Measurements from ENCODE around the gene SURF6. TPM values are rescaled to one million over a fixed set of nuclear protein-coding genes. Genes with fewer than 3 reads are reported as not detected.
A peak's percentile ranks its signal among the peaks of the same experiment; 100 is the strongest.
"Not testable (repeated sequence)": the region's sequence is repeated elsewhere in the genome, so short reads cannot be mapped to it uniquely, and the experiment has no call there.

SURF6 gene
- total RNA-seq, result 13.0 and 15.0 TPM in 2 replicates

DNA sequence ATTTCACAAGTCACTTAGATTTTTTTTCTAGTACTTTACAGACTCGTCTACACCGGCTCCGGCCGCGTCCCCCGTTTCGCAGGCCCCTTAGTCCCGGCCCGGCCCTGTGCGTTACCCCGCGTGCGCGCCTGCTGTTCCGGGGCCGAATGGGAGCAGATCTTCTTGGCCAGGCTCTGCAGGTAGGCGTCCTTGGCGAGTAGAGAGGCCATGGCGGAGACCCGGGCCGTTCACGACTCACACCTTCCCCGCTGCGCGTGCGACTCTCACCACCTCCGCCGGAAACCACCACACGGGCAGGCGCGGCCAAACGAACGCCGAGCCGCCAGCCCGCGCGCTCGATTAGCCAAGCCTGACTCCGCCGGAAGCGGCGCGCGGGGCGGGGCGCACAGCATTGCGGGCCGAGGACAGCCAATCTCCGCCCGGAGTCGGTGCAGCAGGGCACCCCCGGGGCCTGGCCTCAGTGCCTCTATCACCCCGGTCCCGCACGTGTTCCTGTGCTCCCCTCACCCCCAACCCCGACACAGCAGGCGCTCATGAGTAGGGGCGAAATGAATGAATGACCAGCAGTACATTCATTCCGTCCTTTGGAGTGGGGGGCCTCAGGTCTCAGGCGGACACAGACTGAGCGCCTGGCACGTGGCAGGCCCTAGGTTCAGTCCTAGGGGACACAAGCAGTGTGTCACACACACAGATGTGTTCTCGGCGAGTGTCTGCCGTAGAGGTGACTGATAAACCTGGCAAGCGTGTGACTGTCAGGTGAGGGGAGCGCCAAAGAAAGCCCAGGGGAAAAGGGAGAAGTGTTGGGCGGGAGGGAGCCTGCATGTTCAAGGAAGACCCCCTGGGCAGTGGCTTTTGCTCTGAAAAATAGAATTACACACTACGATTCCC is at the start of gene SURF6:
Gene SURF6, minus strand, starts transcription at position 265 of the 888 bp plus-strand sequence. Its CDS starts 56 bp downstream, at position 209.
- DNase-seq, result peak; percentile 94

DNA sequence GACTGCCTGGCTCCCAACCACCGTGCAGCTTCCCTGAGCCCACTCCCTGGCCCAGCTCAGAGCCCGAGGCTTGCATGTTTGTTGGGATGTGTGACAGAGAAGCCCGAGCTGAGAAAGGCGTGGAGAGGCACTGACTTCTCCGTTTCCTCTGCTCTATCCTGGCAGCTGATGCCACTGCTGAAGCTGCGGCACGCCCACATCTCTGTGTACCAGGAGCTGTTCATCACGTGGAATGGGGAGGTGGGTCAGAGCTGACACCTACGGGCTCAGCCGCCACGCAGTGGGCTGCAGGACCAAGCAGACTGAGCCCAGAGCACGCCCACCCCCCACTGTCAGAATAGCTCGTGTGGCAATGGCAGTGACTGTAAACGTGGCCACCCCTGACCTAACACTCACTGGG is 49.5 kb upstream of the SURF6 start:
- DNase-seq, result no peak

DNA sequence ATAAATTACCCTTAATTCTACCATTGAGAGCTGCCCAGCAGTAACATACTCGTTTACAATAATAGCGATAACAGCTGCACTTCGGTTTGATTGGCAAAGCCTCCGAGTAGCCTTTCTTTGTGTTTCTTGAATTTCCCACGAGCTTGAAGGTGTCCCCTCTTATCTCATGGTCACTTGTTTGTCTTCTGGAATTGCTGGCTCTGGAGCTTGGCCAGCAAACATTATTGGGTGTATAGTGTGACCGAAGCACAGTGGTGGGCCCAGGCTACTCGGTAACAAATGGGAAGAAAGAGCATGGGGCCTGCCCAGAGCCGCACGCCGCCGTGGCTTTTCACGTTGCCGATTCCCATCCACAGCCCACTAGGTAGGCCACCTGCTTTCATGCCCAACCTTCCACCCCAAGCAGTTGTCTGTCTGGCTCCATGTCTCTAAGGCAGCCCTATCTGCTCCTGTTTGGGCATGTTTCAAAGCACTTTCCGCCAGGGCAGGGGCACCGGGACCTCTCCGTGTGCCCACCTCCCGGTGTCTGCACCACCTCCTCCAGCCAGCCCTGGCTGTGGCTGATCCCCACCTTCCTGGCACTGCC is 48.8 kb upstream of the SURF6 start:
- no peak for DNase-seq

DNA sequence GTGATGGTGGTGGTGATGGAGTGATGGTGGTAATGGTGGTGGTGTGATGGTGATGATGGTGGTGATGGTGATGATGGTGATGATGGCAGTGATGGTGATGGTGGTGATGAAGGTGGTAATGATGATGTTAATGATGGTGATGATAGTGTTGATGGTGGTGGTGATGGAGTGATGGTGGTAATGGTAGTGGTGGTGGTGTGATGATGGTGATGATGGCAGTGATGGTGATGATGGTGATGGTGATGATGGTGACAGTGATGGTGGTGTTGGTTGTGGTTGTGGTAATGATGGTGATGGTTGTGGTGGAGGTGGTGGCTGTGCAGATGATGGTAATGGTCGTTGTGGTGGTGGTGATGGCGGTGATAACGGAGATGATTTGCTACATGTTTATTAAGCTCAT is 47.5 kb upstream of the SURF6 start:
- DNase-seq, result no peak

DNA sequence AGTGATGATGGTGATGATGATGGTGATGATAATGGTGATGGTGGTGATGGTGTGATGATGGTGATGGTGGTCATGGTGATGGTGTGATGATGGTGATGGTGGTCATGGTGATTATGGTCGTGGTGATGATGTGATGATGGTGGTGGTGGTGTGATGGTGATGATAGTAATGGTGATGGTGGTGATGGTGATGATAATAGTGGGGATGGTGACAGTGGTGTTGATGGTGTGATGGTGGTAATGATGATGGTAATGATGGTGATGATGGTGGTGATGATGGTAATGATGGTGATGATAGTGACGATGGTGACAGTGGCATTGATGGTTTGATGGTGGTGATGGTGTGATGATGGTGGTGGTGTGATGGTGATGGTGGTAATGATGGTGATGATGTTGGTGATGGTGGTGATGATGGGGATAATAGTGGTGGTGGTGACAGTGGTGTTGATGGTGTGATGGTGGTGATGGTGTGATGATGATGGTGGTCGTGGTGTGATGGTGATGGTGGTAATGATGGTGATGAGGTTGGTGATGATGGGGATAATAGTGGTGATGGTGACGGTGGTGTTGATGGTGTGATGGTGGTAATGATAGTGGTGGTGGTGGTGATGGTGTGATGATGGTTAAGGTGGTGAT is 46.6 kb upstream of the SURF6 start:
- no peak for DNase-seq

DNA sequence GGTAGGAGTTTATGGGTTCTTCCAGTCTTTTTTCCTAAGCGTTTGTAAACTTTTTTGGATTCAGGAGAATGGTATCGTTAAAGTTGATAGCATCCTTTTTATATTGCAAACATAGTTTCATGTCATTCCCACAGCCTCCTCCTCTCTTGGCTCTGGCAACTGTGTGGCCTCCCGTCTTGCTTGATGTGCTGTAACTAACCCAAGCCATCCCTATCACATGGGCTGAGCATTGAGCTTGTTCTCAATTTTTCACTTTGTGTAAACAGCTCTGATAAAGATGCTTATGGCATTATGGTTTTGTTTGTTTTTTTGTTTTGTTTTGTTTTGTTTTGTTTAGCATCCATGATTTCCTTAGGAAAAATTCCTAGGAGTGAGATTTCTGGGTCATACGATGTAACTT is 44.7 kb upstream of the SURF6 start:
- no peak for DNase-seq

DNA sequence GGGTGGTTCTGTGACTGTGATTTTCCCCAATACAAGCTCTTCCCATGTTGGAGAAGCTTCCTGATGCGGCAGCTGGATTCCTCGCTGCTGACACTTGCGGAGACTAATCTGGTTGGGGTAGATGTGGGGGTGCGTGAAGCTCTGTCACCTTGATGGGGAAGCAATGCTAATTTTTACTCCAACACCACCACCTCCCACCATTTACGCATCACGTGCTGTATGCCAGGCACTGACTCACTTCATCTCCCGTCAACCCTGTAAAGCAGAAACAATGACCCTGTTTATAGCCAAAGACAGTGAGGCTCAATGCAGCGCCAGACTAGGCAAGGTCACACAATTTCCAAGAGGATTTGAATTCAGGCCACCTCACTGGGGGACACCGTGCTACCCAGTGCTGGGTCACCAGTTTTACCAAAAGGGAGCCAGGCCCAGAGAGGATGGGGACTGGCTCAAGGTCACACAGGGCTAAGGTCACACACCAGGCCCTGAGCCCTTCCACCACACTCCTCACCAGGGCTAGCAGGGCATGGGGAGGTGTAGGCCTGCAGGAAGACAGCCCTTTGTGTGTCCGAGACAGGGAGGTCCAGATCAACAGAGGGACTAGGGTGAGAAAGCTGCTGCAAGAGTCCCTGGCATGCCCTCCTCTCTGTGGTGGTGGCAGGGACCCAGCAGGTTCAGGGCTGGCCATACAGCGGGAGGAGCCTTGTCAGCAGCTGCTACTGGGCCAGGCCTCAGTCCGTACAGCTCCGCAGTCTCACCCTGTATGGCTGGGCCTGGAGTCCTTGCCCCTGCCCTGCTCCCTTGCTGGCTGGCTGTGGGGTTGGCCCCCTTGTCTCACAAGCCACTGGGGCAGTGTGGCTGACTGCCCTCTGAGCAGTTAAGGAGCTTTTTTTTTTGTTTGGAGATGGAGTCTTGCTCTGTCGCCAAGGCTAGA is 43.4 kb upstream of the SURF6 start:
- peak; percentile 19 for DNase-seq

DNA sequence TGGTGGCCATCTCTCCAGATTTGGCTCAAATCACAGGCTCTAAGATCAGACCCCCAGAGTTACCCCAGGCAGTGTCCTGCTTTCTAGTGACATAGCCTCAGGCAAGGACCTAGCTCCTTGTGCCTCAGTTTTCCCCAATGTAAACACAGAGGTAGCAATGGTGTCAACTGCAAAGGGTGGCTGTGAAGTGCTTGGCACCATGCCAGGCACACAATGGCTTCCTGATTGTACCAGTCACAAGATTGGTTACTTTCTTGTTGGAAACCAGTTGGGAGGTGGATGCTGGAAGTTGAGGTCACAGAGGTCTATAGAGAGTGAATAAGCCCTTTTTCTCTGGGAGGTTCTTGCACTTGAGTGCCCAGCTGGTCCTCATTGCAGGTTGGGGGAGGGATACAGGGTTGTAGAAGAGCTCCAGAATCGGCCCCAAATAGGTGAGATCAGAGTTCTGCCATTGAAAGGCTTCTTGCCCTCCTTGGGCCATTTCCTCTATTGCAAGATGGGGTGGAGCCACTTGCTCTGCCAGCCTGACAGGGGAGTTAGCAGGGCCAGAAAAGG is 42.5 kb upstream of the SURF6 start:
- peak; percentile 13 for DNase-seq

DNA sequence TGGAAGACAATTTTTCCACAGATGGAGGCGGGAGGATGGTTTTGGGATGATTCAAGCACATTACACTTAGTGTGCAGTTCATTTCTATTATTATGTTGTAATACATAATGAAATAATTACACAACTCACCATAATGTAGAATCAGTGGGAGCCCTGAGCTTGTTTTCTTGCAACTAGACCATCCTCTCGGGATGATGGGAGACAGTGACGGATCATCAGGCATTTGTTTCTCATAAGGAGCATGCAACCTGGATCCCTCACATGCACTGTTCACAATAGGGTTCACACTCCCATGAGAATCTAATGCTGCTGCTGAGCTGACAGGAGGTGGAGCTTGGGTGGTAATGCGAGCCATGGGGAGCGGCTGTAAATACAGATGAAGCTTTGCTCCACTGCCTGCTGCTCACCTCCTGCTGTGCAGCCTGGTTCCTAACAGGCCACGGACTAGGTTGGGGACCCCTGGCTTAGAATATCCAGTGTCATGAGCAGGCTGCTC is 41.8 kb upstream of the SURF6 start:
- DNase-seq, result no peak

DNA sequence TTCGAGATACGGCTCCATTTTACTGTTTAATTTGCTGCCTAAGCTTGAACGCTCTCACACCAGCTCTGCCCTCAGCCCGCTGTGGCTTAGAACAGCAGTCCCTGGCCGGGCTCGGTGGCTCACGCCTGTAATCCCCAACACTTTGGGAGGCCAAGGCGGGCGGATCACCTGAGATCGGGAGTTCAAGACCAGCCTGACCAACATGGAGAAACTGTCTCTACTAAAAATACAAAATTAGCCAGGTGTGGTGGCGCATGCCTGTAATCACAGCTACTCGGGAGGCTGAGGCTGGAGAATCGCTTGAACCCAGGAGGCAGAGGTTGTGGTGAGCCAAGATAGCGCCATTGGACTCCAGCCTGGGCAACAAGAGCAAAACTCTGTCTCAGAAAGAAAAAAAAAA is 41.3 kb upstream of the SURF6 start:
- DNase-seq, result not testable (repeated sequence)

DNA sequence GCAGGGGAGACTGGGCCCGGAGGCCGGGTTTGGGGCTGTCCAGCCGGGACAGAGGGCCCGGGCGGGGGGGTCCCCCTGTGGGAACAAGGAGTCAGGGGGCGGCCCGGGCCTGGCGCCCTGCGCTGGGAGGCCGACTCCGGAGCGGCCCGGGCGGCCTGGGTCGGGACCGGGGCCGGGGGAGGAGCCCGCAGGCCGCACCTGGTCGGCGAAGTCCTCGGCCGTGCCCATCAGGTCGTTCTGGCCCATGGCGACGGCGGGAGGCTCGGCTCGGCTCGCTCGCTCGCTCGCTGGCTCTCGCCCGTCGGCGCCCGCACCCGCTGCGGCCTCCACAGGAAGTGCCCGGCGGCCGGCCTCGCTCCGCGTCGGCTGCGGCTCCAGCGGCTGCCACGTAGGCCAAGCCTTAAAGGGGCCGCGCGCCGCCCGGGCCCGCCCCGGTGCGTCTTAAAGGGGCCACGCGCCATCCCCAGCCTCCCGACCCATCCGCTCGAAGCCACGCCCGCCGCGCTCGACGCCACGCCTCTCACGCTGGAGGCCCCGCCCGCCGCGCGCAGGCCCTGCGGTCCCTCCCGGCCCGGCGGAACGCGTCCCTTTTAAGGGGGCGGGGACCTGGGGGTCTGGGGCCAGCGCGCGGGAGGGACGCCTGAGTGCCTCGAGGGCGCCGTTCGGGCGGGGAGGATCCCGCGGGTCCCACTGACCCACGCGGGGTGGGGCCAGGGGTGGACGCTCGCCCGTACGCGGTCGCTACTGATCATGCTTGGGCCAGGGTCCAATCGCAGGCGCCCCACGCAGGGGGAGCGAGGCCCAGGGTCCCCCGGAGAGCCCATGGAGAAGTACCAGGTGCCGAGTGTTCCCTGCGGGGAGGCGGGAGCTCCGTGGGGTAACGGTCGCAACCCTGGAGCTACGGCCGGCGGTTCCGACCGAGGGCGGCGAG is 40.0 kb upstream of the SURF6 start, which contains the start of the genes STKLD1 and SURF4:
Gene STKLD1, plus strand, starts transcription at position 643 of the 931 bp plus-strand sequence. Its CDS starts 108 bp downstream, at position 751.
Gene SURF4, minus strand, starts transcription at position 337 of the 931 bp plus-strand sequence. Its CDS starts 91 bp downstream, at position 246.
- peak; percentile 98 for DNase-seq

DNA sequence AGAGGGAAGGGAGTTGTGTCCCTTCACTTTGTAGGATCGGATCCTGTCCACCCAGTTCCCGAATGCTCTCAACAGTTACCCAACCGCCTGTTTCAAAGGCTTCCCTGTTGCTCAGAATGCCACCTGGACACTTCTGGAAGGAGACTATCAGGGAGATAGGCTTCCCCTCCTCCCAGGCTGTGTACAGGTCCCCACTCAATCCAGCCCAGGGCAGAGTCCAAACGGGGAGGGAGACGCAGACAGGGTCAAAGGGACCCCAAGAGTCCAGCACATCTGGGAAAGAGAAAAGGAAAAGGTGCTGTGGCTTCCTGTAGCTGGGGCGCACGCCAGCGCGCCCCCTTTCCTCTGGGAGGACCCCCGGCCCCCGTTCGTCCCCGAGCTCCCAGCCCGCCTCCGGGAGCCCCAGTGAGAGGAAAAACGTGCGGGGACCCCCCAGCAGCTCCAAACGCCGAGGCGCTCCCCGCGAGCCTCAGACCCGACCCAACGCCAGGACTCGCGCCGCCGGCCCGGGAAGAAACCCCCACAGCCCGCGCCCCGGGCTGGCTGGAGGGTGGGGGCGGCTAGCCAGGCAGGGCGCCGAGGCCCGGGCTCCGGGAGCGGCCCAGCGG is 39.2 kb upstream of the SURF6 start:
- peak; percentile 55 for DNase-seq

DNA sequence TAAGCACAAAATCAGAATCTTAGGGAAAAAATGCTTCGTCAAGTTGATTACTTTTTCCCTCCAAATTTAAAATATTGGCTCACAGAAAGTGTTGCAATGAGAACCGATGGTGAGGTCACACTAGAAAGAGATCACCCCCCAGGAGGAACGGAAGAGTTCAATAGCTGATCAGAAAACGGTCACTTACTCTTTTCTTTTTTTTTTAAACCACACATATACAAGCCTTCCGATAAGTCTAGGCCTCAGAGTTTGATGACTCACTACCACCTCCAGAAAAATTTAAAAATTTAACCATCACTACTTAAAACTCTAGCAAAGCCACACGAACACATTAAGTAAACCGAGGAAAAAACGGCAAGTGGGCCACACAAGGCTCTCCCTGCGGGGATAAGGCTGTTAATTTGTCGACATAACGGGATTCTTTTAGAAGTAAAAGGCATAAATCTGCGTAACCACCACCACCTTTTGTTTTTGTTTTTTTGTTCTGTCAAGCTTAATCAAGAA is 38.7 kb upstream of the SURF6 start:
- DNase-seq, result peak; percentile 44

DNA sequence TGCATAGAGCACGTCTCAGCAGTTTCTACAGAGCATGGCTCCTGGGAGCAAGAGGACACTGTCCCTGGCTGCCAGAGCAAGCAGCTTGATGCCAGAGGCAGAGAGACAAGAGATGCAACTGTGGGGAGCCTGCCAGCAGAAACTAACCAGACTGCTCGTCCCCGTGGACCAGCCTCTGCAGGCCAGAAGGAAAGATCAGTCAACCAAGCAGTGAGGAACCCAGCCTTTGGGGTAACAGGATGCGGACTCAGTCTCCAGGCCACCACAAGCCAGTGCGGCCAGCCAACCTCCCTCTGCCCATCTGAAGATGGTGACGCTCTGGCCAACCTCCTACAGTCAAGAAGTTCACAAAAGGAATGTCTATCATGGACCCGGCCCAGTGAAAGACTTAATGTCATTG is 36.2 kb upstream of the SURF6 start:
- no peak for DNase-seq

DNA sequence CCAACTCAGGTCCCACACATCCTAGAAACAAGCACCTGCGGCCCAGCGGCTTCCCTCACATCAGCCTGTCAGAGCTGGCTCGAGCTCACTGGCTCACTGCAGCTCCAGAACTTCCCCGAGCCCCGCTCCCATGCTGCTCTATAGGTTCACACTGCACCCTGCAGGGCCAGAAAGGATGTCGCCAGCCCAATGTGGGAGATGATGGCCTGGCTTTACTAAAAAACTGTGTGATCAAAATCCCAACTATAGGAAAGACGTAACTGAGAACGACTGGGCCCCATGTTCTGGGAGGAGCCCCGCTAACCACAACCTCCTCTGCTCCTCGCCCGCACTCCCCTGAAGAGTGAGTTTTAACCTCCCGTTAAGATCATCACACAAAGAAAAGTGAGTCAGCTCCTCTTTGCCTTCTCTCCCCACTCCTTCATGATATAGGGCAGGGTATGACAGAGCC is 35.3 kb upstream of the SURF6 start:
- DNase-seq, result no peak

DNA sequence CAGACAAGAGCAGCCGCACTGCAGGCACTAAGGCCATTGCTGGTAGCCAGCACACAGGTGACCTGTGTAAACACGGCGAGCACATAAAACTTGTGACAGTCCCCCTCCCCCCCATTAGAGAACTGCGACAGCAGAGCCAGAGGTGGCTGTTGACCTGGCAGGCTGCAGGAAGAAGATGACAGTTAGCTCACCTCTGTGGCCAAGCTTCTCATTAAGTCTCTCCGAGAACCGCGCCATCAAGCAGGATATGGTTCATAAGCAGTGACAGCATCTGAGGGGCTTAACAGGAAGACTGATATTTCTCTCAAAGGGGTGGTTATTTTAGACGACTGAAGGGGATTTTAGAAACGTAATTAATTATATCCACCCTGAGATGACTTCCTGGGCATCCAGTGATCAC is 34.7 kb upstream of the SURF6 start:
- no peak for DNase-seq

DNA sequence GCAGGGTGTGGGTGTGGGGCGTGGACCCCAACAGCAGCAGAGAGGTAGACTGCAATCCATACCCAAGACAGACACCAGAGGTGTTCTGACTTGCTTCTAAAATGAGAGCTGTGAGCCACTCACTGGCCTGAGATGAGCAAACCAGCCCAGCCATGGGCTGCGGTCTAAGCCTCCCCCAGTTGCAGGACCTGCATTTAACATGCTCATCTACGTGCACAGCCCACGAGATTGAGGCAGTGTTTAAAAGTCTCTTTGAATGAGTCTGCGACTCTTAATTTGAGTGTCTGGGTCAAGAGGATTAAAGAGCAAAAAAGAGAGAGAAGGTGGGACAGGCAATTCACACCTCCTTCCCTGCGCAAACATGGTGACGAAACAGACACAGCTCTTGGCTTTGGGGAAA is 33.9 kb upstream of the SURF6 start:
- no peak for DNase-seq

DNA sequence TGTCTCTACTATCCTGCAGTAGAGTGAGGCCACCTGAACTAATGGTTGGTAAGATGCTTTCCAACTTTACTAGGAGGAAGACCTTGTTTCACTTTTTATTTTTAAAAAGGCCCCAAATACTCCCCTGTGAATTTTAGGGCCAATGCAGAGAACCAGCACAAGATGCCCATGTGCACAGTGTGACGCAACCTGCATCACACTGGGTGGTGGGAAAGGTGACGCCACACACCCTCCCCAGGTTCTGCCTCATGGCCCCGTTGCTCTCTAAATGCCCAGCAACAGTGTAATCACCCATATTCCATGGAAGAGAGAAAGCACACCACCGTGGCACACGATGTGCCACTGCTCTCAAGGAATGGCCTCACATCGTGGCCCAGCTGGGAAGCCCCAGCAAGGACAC is 33.4 kb upstream of the SURF6 start:
- DNase-seq, result no peak

DNA sequence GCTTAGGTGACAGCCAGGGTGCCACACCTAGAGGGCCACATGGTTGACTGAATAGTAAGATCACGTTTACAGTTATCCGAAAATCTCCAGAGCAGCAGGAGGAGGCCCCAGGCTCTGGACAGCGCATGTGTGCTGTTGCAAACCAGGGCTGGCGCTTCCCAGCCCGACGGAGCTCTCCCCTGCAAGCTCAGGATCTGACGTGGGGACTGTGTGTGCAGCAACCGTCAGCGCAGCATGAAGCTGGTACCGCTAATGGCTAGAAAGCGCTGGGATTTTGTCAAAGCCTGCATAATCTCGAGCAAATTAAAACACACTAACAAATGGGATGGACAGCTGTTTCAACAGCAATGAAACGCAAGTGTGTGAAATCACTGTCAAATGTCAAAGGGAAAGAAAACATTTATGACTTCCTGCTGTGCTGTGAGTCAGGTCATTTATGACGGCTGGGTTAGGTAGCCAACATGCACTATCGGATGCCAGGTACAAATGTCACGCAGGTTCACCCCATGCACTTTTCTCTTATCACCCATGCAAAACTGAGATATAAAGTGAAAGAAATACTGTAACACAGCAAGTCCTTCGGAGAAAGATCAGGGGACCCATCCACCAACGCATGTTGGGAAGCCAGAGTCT is 32.4 kb upstream of the SURF6 start:
- peak; percentile 52 for DNase-seq
